RWPE2 (cell line): ENCODE data around the gene ADGRF4.
A peak's percentile ranks its signal among the peaks of the same experiment; 100 is the strongest.

Experiments
- ATAC-seq: fragments of 200-7000 bp; cut with Tn5 transposase; 3 replicates; pipeline ENCODE4 v1.9.1; 2021; ENCODE audit warnings: low read depth
- DNase-seq: peaks from one replicate; pipeline ENCODE4 v3.0.0-alpha.2; 2020; ENCODE audit warnings: low spot score
- H3K27ac ChIP-seq: fragments of 450-650 bp; 2 replicates; pipeline ENCODE4 v1.5.1; 2017; ENCODE audit warnings: mild to moderate bottlenecking; ENCODE audit not compliant: poor library complexity, severe bottlenecking
- H3K27me3 ChIP-seq: fragments of 250-450 bp; sonication (Bioruptor Pico); 2 replicates; pipeline ENCODE4 v1.5.1; 2021; ENCODE audit warnings: mild to moderate bottlenecking, moderate library complexity; ENCODE audit not compliant: insufficient read depth, poor library complexity, severe bottlenecking
- H3K36me3 ChIP-seq: fragments of 250-450 bp; sonication (Bioruptor Pico); 2 replicates; pipeline ENCODE4 v1.5.1; 2020; ENCODE audit warnings: low read depth, mild to moderate bottlenecking, moderate library complexity
- H3K4me1 ChIP-seq: fragments of 250-450 bp; sonication (Bioruptor Pico); 2 replicates; pipeline ENCODE4 v1.5.1; 2021; ENCODE audit warnings: mild to moderate bottlenecking, moderate library complexity; ENCODE audit not compliant: insufficient read depth, poor library complexity, severe bottlenecking
- H3K4me3 ChIP-seq: fragments of 250-450 bp; sonication (Bioruptor Pico); 2 replicates; pipeline ENCODE4 v1.5.1; 2021; ENCODE audit warnings: mild to moderate bottlenecking, moderate library complexity; ENCODE audit not compliant: severe bottlenecking
- H3K9me3 ChIP-seq: fragments of 250-450 bp; sonication (Bioruptor Pico); 2 replicates; pipeline ENCODE4 v1.5.1; 2021; ENCODE audit warnings: mild to moderate bottlenecking, moderate library complexity; ENCODE audit not compliant: severe bottlenecking
- TF ChIP-seq, protein P1 (sequence below): fragments of 450-650 bp; IDR thresholded peaks from one replicate; pipeline ENCODE4 v1.5.1; 2017; ENCODE audit warnings: mild to moderate bottlenecking, moderate library complexity; ENCODE audit not compliant: poor library complexity, severe bottlenecking

The ADGRF4 gene

DNA sequence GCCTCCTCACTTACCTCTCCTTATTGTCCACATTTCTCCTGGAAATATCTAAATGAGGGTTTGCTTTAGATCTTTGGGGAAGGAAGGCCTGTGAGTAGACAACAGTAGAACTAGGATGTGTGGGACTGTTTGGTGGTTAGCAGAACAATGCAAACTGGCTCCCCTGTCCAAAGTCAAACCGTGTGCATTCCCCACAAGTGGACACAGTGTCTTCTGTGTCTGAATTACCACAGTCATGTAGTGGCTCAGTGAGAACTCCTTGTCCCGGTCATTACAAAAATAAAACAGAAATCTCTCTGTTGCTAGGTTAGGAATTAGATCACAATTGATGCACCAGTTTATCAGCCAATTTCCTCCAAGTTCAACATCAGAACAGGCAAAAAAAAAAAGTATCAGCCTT lies 455 bp upstream of the ADGRF4 start:
- ATAC-seq (no peak), DNase-seq (no peak)
- H3K9me3 ChIP-seq: no peaks in the 10 kb centered on the region
- no peaks in the 10 kb centered on the region for H3K27me3 ChIP-seq
- H3K4me1 ChIP-seq: peaks cover 41% of the 10 kb centered on the region
- TF ChIP-seq, protein P1, sequence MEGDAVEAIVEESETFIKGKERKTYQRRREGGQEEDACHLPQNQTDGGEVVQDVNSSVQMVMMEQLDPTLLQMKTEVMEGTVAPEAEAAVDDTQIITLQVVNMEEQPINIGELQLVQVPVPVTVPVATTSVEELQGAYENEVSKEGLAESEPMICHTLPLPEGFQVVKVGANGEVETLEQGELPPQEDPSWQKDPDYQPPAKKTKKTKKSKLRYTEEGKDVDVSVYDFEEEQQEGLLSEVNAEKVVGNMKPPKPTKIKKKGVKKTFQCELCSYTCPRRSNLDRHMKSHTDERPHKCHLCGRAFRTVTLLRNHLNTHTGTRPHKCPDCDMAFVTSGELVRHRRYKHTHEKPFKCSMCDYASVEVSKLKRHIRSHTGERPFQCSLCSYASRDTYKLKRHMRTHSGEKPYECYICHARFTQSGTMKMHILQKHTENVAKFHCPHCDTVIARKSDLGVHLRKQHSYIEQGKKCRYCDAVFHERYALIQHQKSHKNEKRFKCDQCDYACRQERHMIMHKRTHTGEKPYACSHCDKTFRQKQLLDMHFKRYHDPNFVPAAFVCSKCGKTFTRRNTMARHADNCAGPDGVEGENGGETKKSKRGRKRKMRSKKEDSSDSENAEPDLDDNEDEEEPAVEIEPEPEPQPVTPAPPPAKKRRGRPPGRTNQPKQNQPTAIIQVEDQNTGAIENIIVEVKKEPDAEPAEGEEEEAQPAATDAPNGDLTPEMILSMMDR: no peak
- H3K4me3 ChIP-seq: no peak overlapping the region
- H3K27ac ChIP-seq: peak overlapping the region; percentile 94
- no peaks in the 10 kb centered on the region; the same call in 1 of the 2 replicates for H3K36me3 ChIP-seq

DNA sequence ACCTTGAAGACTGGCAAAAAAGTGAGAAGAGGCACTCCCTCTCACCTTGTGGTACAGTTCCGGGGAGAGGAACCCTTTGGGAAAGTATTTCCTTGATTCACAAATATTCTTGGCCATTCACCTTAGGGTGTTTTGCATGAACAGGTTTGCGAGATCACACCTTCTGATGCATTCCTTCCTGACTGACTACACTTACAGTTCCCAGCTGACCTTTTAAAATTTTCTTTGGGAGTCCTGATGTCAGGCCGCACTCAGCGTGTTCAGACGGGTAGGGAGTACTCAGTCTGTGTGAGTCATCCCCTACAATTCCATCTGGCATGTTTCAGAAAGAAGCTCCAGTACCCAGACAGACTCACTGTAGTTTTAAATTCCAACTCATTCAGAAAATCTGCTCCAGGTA lies 1.7 kb downstream of the ADGRF4 start:
- DNase-seq: peak; percentile 92
- Histone ChIP-seq H3K27me3 (no peaks in the 10 kb centered on the region), H3K4me3 (no peak overlapping the region), H3K4me1 (peaks cover 41% of the 10 kb centered on the region), H3K36me3 (no peaks in the 10 kb centered on the region; the same call in 1 of the 2 replicates), H3K9me3 (no peaks in the 10 kb centered on the region), H3K27ac (peak overlapping the region; percentile 94)
- ATAC-seq: peak; percentile 79
- TF ChIP-seq, protein P1: no peak

DNA sequence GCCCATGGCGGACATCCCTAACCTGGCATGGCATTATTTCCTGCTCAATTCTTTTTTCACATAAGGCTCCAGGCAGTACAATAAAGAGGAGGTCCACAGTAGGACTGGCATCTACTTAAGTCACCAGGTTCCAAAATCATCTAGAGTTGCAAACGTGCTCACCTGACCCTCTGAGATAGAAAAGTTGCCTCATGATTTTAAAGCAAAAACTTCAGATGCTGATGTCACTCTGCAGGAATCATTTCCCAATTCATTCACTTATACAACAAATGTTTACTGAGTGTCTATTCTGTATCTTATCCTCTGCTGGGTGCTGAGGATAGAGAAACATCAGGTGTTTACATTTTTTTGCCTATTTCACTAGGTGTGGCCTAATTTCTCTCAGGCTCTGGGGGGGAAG lies 2.2 kb downstream of the ADGRF4 start:
- H3K4me1 ChIP-seq: peaks cover 41% of the 10 kb centered on the region
- TF ChIP-seq, protein P1: no peak
- no peaks in the 10 kb centered on the region for H3K9me3 ChIP-seq
- ATAC-seq (no peak; the same call in 2 of the 3 replicates), DNase-seq (no peak)
- H3K27ac ChIP-seq: peak overlapping the region; percentile 94
- H3K36me3 ChIP-seq: no peaks in the 10 kb centered on the region; the same call in 1 of the 2 replicates
- H3K4me3 ChIP-seq: no peak overlapping the region
- H3K27me3 ChIP-seq: no peaks in the 10 kb centered on the region

DNA sequence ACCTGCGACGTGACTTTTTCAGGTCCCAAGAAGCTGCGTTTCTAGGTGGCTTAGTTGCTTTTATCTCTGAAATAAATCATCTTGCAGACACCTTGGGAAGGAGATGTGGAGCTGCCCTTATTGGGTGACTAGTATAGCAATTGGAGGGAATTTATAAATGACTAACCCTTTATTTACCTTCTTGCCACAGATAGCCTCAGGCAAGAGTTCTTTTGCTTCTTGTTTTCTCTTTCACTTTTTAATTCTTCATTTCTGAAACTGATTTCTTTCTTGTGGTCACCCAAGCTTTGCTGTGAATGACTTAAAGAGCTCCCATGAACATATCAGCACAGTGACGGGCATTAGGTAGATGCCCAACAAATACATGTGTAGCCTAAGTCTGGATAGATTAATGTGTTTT lies 3.0 kb downstream of the ADGRF4 start:
- peak overlapping the region; percentile 94 for H3K27ac ChIP-seq
- no peak overlapping the region for H3K4me3 ChIP-seq
- no peak for DNase-seq
- TF ChIP-seq, protein P1: no peak
- H3K36me3 ChIP-seq: no peaks in the 10 kb centered on the region; the same call in 1 of the 2 replicates
- peaks cover 41% of the 10 kb centered on the region for H3K4me1 ChIP-seq
- peak; percentile 43 for ATAC-seq
- no peaks in the 10 kb centered on the region for H3K27me3 ChIP-seq
- no peaks in the 10 kb centered on the region for H3K9me3 ChIP-seq

DNA sequence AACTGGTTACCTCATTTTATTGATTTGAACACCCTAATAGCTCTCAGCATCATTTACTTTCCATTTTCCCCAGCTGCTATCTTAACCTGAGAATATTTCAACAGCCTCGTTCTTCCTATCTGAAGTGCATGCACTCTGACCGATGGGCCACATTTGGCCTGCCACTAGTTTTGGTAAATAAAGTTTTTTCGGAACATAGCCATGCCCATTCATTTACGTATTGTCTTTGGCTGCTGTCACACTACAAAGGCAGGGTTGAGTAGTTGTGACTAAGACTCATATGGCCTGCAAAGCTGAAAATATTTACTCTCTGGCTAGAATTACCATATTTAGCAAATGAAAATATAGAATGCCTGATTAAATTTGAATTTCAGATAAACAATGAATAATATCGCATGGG lies 10.8 kb downstream of the ADGRF4 start:
- 0 out of 2 replicates have a peak, but pooled peaks cover 4% of the 10 kb centered on the region for H3K36me3 ChIP-seq
- no peak overlapping the region for H3K27ac ChIP-seq
- no peak for ATAC-seq
- TF ChIP-seq, protein P1: no peak
- DNase-seq: no peak
- H3K27me3 ChIP-seq: no peaks in the 10 kb centered on the region
- H3K9me3 ChIP-seq: no peaks in the 10 kb centered on the region
- H3K4me3 ChIP-seq: no peak overlapping the region
- H3K4me1 ChIP-seq: no peaks in the 10 kb centered on the region
